HepG2 (cell line): ENCODE results near the gene RPL36AL.
A peak's percentile ranks its signal among the peaks of the same experiment; 100 is the strongest.

ENCODE experiments used
- CHCHD3 ChIP-seq: sonication (generic); formaldehyde crosslinking; IDR thresholded peaks from 2 replicates; pipeline ENCODE4 v1.8.0; 2022; ENCODE audit warnings: mild to moderate bottlenecking, missing genetic modification reagents, moderate library complexity
- ETV5 ChIP-seq: IDR thresholded peaks from 2 replicates; pipeline ENCODE4 v1.6.1; 2018; ENCODE audit warnings: missing biosample characterization, missing genetic modification reagents, inconsistent platforms, borderline replicate concordance
- GATAD1 ChIP-seq: IDR thresholded peaks from 2 replicates; pipeline ENCODE4 v1.6.1; 2016; ENCODE audit warnings: missing genetic modification reagents, missing compliant biosample characterization
- ZFP36L2 ChIP-seq: sonication (generic); formaldehyde crosslinking; IDR thresholded peaks from 2 replicates; pipeline ENCODE4 v1.4.0; 2020; ENCODE audit warnings: missing genetic modification reagents
- ZFP37 ChIP-seq: sonication (generic); formaldehyde crosslinking; IDR thresholded peaks from 2 replicates; pipeline ENCODE4 v1.4.0; 2020; ENCODE audit warnings: missing genetic modification reagents, borderline replicate concordance
- ZNF121 ChIP-seq: sonication (generic); formaldehyde crosslinking; IDR thresholded peaks from 2 replicates; pipeline ENCODE4 v1.5.0; 2020; ENCODE audit warnings: mild to moderate bottlenecking, missing genetic modification reagents
- ZNF335 ChIP-seq: sonication (generic); formaldehyde crosslinking; IDR thresholded peaks from 2 replicates; pipeline ENCODE4 v1.4.0; 2020; ENCODE audit warnings: missing genetic modification reagents
- ZNF468 ChIP-seq: sonication (generic); formaldehyde crosslinking; IDR thresholded peaks from 2 replicates; pipeline ENCODE4 v1.8.0; 2022; ENCODE audit warnings: mild to moderate bottlenecking, moderate library complexity, missing genetic modification reagents
- ZNF576 ChIP-seq: sonication (generic); formaldehyde crosslinking; IDR thresholded peaks from 2 replicates; pipeline ENCODE4 v1.4.0; 2020; ENCODE audit warnings: mild to moderate bottlenecking, missing genetic modification reagents
- ZNF598 ChIP-seq: sonication (generic); formaldehyde crosslinking; IDR thresholded peaks from 2 replicates; pipeline ENCODE4 v1.5.1; 2020; ENCODE audit warnings: mild to moderate bottlenecking, missing genetic modification reagents, borderline replicate concordance
- TF ChIP-seq, protein P1 (sequence below): sonication (generic); formaldehyde crosslinking; IDR thresholded peaks from 2 replicates; pipeline ENCODE4 v1.5.0; 2020; ENCODE audit warnings: mild to moderate bottlenecking, missing genetic modification reagents, moderate library complexity

DNA sequence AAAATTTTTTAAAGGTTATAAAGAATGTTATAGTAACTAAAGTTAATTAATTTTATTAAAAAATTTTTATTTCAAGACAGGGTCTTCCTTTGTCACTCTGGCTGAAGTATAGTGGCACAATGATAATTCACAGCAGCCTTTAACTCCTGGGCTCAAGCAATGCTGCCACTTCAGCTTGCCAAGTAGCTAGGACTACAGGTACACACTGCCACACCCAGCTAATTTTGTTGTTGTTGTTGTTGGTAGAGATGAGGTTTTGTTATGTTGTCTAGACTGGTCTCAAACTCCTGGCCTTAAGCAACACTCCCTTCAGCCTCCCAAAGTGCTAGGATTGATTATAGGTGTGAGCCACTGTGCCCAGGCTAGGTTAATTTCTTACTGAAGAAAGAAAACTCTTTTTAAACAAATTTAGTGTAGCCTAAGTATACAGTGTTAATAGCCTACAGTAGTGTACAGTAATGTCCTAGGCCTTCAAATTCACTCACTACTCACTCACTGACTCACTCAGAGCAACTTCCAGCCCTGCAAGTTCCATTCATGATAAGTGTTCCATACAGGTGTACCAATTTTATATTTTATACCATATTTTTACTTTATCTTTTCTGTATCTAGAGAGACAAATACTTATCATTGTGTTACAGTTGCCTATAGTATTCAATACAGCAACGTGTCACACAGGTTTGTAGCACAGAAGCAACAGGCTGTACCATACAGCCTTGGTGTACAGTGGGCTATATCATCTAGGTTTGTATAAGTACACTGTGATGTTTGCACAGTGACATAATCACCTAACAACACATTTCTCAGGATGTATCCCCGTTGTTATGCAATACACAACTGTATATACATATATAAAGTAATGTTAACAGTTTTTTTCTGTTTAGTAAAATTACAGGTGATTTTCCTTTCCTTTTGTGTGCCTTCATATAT, 39.4 kb upstream of the RPL36AL start:
- no peak for TF ChIP-seq ZNF598 (CRISPR knock-in tag)
- TF ChIP-seq ETV5 = peak; percentile 34; the same call in 1 of the 2 replicates
- TF ChIP-seq GATAD1 = no peak
- TF ChIP-seq ZNF335 (CRISPR knock-in tag) = no peak
- TF ChIP-seq ZNF576 = no peak
- no peak for TF ChIP-seq ZNF121 (CRISPR knock-in tag)
- TF ChIP-seq ZFP36L2 (CRISPR knock-in tag) = no peak
- TF ChIP-seq ZNF468 = no peak
- TF ChIP-seq, protein P1, sequence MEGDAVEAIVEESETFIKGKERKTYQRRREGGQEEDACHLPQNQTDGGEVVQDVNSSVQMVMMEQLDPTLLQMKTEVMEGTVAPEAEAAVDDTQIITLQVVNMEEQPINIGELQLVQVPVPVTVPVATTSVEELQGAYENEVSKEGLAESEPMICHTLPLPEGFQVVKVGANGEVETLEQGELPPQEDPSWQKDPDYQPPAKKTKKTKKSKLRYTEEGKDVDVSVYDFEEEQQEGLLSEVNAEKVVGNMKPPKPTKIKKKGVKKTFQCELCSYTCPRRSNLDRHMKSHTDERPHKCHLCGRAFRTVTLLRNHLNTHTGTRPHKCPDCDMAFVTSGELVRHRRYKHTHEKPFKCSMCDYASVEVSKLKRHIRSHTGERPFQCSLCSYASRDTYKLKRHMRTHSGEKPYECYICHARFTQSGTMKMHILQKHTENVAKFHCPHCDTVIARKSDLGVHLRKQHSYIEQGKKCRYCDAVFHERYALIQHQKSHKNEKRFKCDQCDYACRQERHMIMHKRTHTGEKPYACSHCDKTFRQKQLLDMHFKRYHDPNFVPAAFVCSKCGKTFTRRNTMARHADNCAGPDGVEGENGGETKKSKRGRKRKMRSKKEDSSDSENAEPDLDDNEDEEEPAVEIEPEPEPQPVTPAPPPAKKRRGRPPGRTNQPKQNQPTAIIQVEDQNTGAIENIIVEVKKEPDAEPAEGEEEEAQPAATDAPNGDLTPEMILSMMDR = no peak
- TF ChIP-seq CHCHD3 (CRISPR knock-in tag) = no peak
- no peak for TF ChIP-seq ZFP37 (CRISPR knock-in tag)
